Mammary epithelial cell (primary cell): ENCODE measurements around the gene RIF1.

Source experiments
- EZH2 ChIP-seq: IDR thresholded peaks from 2 replicates; pipeline ENCODE4 v1.6.1; 2012; ENCODE audit warnings: low read length, inconsistent platforms, borderline replicate concordance
- TF ChIP-seq, protein P1 (sequence below), 2 donors: IDR thresholded peaks in 1 of 2; conservative IDR thresholded peaks in 1 of 2; 2 replicates each; pipeline ENCODE4 v1.5.1; 2011 to 2012; ENCODE audit warnings: inconsistent platforms in 2 of 2, low read length in 2 of 2, mild to moderate bottlenecking in 2 of 2, control low read depth in 1 of 2, low read depth in 1 of 2; ENCODE audit not compliant: insufficient read depth in 1 of 2; ENCODE audit errors: extremely low read depth in 1 of 2

DNA sequence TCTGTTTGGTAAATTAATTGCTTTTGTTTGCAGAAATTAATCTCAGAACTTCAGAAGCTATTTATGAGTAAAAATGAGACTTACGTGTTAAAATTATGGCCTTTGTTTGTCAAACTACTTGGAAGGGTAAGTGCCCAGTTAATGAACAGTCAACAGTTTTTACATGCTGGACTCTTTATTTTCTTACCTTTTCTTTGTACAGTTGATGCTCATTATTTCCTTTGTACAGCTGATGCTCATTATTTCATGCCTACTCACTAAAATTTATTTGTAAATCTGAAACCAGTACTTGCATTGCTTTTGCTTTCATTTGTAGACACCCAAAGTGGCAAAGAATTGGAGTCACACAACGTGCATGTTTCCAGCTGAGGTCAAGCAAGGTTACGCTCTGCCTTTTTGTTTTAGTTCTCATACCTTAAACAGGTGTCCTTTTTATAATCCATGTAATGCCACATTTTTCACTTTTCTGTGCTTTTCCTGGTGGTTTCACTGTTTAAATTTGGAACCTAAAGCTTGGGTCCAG, 13.3 kb downstream of the RIF1 start:
- TF ChIP-seq, protein P1, sequence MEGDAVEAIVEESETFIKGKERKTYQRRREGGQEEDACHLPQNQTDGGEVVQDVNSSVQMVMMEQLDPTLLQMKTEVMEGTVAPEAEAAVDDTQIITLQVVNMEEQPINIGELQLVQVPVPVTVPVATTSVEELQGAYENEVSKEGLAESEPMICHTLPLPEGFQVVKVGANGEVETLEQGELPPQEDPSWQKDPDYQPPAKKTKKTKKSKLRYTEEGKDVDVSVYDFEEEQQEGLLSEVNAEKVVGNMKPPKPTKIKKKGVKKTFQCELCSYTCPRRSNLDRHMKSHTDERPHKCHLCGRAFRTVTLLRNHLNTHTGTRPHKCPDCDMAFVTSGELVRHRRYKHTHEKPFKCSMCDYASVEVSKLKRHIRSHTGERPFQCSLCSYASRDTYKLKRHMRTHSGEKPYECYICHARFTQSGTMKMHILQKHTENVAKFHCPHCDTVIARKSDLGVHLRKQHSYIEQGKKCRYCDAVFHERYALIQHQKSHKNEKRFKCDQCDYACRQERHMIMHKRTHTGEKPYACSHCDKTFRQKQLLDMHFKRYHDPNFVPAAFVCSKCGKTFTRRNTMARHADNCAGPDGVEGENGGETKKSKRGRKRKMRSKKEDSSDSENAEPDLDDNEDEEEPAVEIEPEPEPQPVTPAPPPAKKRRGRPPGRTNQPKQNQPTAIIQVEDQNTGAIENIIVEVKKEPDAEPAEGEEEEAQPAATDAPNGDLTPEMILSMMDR (conservative IDR thresholded peaks at IDR 0.05 in 1 of 2, IDR thresholded peaks at IDR 0.05 in 1 of 2; ENCODE audit: extremely low read depth in 1 of 2, insufficient read depth in 1 of 2, low read depth in 1 of 2, low read length in 2 of 2), result no peak
- TF ChIP-seq EZH2, result no peak
